Thoracic aorta (tissue), 2 donors: Measurements from ENCODE around the gene QRICH2. TPM values are rescaled to one million over a fixed set of nuclear protein-coding genes. Genes with fewer than 3 reads are reported as not detected.

Source experiments
- ATAC-seq: fragments of 150-250 bp; one replicate; pipeline ENCODE4 v1.8.0; 2017; ENCODE audit warnings: low read depth; ENCODE audit not compliant: insufficient number of reproducible peaks, low FRiP score
- DNase-seq: peaks from one replicate; pipeline ENCODE4 v3.0.0-alpha.2; 2020; ENCODE audit warnings: low spot score
- H3K27ac ChIP-seq, 2 donors: fragments of 200-600 bp; sonication (generic); 1 replicate in 1 of 2; 2 replicates in 1 of 2; pipeline ENCODE4 v1.5.1; 2016; ENCODE audit warnings: mild to moderate bottlenecking in 2 of 2, moderate library complexity in 2 of 2
- H3K27me3 ChIP-seq: fragments of 200-600 bp; sonication (generic); replicated peaks from 2 replicates; pipeline ENCODE4 v1.6.0; 2016; ENCODE audit warnings: mild to moderate bottlenecking; ENCODE audit not compliant: insufficient read depth
- H3K36me3 ChIP-seq: fragments of 200-600 bp; sonication (generic); one replicate; pipeline ENCODE4 v1.5.1; 2016
- H3K4me1 ChIP-seq, 2 donors: fragments of 200-600 bp; sonication (generic); 1 replicate in 1 of 2; 2 replicates in 1 of 2; pipeline versions ENCODE4 v1.5.1 to v1.6.0; 2016; ENCODE audit warnings: low read depth in 2 of 2, mild to moderate bottlenecking in 1 of 2; ENCODE audit not compliant: control insufficient read depth in 1 of 2
- H3K4me3 ChIP-seq: fragments of 200-600 bp; sonication (generic); 2 replicates; pipeline ENCODE4 v1.5.1; 2016; ENCODE audit warnings: mild to moderate bottlenecking
- H3K9me3 ChIP-seq: fragments of 200-600 bp; sonication (generic); 2 replicates; pipeline ENCODE4 v1.5.1; 2016
- total RNA-seq, 2 donors: library from RNA; depleted of rRNA; stranded (reverse); fragments of >200 nt; gene quantifications; one replicate each; pipeline versions ENCODE4 v1.1.0 to v1.2.3, GENCODE V29; 2016
- TF ChIP-seq, protein P1 (sequence below): fragments of 200-600 bp; sonication (generic); IDR thresholded peaks from one replicate; pipeline ENCODE4 v1.5.1; 2019; ENCODE audit warnings: antibody characterized with exemption

Gene QRICH2
- total RNA-seq, 2 donors from 2014 or later: 6.1 to 6.9 TPM

DNA sequence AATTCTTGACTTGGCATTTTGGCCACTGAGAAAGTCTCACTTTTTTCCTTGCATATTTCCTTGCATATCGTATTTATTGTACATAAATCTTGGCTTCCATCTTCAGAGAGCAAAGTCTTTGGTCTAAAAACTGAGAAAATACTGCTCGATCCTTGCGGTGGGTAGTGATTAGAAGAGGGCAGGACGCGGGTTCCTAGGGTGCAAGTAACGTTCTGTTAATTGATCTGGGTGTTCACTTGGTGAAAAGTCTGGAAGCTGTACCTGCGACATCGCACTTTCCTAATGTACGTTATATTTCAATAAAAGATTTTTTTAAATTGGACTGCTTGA lies 43.7 kb downstream of the QRICH2 start:
- Histone ChIP-seq H3K9me3 (no peaks in the 10 kb centered on the region), H3K27ac (peak overlapping the region; percentile 83 to 92), H3K4me3 (peak overlapping the region; percentile 66), H3K36me3 (no peaks in the 10 kb centered on the region), H3K27me3 (no peaks in the 10 kb centered on the region), H3K4me1 (peaks cover 30 to 46% of the 10 kb centered on the region in 2 donors)
- no peak for ATAC-seq
- DNase-seq: no peak
- TF ChIP-seq, protein P1, sequence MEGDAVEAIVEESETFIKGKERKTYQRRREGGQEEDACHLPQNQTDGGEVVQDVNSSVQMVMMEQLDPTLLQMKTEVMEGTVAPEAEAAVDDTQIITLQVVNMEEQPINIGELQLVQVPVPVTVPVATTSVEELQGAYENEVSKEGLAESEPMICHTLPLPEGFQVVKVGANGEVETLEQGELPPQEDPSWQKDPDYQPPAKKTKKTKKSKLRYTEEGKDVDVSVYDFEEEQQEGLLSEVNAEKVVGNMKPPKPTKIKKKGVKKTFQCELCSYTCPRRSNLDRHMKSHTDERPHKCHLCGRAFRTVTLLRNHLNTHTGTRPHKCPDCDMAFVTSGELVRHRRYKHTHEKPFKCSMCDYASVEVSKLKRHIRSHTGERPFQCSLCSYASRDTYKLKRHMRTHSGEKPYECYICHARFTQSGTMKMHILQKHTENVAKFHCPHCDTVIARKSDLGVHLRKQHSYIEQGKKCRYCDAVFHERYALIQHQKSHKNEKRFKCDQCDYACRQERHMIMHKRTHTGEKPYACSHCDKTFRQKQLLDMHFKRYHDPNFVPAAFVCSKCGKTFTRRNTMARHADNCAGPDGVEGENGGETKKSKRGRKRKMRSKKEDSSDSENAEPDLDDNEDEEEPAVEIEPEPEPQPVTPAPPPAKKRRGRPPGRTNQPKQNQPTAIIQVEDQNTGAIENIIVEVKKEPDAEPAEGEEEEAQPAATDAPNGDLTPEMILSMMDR: no peak

DNA sequence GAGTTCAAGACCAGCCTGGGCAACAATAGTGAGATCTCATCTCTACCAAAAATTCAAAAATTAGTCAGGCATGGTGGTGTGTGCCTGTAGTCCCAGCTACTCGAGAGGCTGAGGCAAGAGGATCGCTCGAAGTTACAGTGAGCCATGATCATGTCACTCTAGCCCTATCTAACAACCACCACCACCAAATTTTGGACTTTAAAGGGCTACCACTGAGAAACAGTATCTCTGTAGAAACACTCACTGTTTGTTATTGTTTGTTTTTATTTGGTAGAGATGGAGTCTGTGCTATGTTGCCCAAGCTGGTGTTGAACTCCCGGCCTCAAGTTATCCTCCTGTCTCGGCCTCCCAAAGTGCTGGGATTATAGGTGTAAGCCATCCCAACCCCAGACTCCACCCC lies 44.2 kb downstream of the QRICH2 start:
- Histone ChIP-seq H3K36me3 (no peaks in the 10 kb centered on the region), H3K27me3 (no peaks in the 10 kb centered on the region), H3K4me1 (peaks cover 26 to 41% of the 10 kb centered on the region in 2 donors), H3K27ac (peak overlapping the region; percentile 83 to 92), H3K4me3 (peak overlapping the region; percentile 66), H3K9me3 (no peaks in the 10 kb centered on the region)
- ATAC-seq (no peak), DNase-seq (no peak)
- TF ChIP-seq, protein P1: no peak

DNA sequence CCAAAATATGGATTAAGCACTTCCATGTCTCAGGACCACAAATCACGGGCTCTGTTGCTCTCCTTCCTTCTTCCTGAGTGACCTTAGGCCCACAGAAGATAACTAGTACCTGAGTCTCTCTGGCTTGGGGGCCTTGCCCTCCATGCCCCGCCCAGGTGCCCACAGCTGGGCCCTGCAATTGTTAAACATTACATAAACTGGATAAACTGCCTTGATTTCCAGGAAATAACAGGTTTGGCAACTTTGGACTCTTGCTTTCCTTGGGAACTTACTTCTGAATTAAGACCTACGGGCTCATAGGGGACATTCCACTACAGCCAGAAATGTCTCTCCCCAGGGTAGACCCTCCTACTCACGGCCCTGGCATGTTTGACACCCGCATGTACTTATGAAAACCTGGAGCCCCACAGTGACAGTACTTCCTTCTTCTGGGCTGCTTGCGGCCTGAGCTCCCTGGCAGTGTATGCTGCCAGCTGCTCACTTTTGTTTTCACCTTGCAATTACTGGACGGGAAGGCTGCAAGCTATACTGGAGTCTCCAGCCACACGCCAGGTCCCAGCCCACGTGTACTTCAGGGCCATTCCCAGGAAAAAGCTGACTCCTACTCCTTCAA lies 45.2 kb downstream of the QRICH2 start:
- no peaks in the 10 kb centered on the region for H3K36me3 ChIP-seq
- no peak for ATAC-seq
- H3K27ac ChIP-seq: peak overlapping the region in 1 of 2 donors; percentile 24
- peaks cover 18 to 30% of the 10 kb centered on the region in 2 donors for H3K4me1 ChIP-seq
- no peaks in the 10 kb centered on the region for H3K9me3 ChIP-seq
- DNase-seq: no peak
- H3K4me3 ChIP-seq: no peak overlapping the region
- TF ChIP-seq, protein P1: no peak
- no peaks in the 10 kb centered on the region for H3K27me3 ChIP-seq

DNA sequence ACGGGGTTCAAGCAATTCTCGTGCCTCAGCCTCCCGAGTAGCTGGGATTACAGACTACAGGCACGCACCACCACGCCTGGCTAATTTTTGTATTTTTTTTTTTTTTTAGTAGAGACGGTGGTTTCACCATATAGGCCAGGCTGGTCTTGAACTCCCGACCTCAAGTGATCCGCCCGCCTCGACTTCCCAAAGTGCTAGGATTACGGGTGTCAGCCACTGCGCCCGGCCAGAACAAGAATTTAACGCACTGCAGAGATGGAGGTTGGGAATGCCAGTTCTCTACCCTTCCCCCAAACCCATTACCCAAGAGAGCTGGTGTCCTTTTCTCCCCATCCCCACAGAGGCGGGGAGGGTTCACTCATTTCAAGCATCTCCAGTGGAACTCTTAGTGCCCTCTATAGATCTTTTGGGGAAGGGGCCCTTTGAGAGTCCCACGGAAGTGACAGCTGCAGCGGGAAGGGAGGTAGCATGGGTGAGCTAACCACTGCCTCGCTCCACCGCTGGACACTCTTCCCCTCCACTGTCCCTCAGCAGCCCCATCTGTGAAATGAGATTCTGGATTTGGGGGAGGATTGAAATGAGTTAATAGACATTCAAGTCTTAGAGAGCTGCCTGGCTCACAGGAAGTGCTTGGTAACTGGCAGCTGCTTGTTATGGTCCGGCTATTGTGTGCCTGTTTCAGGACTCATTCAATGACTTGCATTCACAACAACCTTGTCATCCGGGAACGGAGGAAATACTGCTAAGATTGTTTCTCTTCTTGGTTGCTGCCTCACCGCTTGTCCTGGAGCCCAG lies 46.5 kb downstream of the QRICH2 start:
- H3K27me3 ChIP-seq: no peaks in the 10 kb centered on the region
- H3K4me3 ChIP-seq: no peak overlapping the region
- H3K4me1 ChIP-seq: peaks cover 7 to 18% of the 10 kb centered on the region in 2 donors
- H3K9me3 ChIP-seq: no peaks in the 10 kb centered on the region
- DNase-seq (no peak), ATAC-seq (no peak)
- TF ChIP-seq, protein P1: no peak
- H3K27ac ChIP-seq: no peak overlapping the region
- no peaks in the 10 kb centered on the region for H3K36me3 ChIP-seq

DNA sequence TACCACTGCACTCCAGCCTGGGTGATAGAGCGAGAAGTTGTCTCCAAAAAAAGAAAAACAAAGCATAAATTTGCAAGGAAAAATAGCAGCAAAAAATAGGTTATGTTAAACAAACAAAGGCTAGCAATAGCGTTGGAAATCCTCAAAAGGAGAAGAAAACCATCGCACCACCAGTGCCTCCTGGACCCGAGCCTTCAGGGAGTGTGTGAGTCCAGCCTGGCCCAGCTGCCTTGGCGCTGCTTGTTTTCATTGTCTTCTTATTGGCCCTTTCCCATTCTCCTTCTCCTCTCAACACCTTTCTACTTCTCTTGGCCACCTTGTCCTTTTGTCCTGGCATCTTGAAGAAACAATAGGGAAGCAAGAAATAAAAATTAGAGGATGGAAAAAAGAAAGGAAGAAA lies 47.4 kb downstream of the QRICH2 start:
- ATAC-seq (no peak), DNase-seq (no peak)
- H3K4me3 ChIP-seq: no peak overlapping the region
- H3K36me3 ChIP-seq: no peaks in the 10 kb centered on the region
- H3K27ac ChIP-seq: no peak overlapping the region
- peaks cover 4 to 13% of the 10 kb centered on the region in 2 donors for H3K4me1 ChIP-seq
- no peaks in the 10 kb centered on the region for H3K9me3 ChIP-seq
- TF ChIP-seq, protein P1: no peak
- H3K27me3 ChIP-seq: no peaks in the 10 kb centered on the region
